ENCODE data around the gene APOD. TPM values are rescaled to one million over a fixed set of nuclear protein-coding genes. Genes with fewer than 3 reads are reported as not detected.

The APOD gene
- total RNA-seq, 2 experiments from 2014 or later, result 9.3 TPM; not detected in 1

- DNase-seq (peak; percentile 67), ATAC-seq (no peak)
- peaks cover 26% of the 10 kb centered on the region for H3K36me3 Mint-ChIP-seq
- no peaks in the 10 kb centered on the region for H3K9me3 Mint-ChIP-seq (ENCODE audit: low read depth)
- CTCF ChIA-PET, result interaction anchor here (12.1 kb wide), 1 partner anchor 269 kb away, joined by 115 read pairs; the partner anchor contains the start of gene XXYLT1
- H3K4me3 Mint-ChIP-seq, result peak overlapping the region; percentile 96
- H3K27me3 Mint-ChIP-seq, result no peaks in the 10 kb centered on the region
- H3K4me1 Mint-ChIP-seq, result peaks cover 66% of the 10 kb centered on the region
- H3K27ac Mint-ChIP-seq, result peak overlapping the region; percentile 80
These were observed 43.7 kb downstream of the APOD start for GRCh38 chr3:195540027-195540426.

- H3K4me3 Mint-ChIP-seq, result peak overlapping the region; percentile 96
- ATAC-seq (no peak), DNase-seq (no peak)
- CTCF ChIA-PET, result interaction anchor here (12.1 kb wide), 1 partner anchor 269 kb away, joined by 115 read pairs; the partner anchor contains the start of gene XXYLT1
- peaks cover 64% of the 10 kb centered on the region for H3K4me1 Mint-ChIP-seq
- H3K27me3 Mint-ChIP-seq, result no peaks in the 10 kb centered on the region
- H3K36me3 Mint-ChIP-seq, result peaks cover 28% of the 10 kb centered on the region
- no peaks in the 10 kb centered on the region for H3K9me3 Mint-ChIP-seq (ENCODE audit: low read depth)
- H3K27ac Mint-ChIP-seq, result peak overlapping the region; percentile 80
These were observed 44.3 kb downstream of the APOD start for GRCh38 chr3:195539479-195539878.

- ATAC-seq, result peak; percentile 37
- CTCF ChIA-PET, result interaction anchor here (1.6 to 12.1 kb wide), 3 partner anchors 12 to 267 kb away, joined by 4 to 115 read pairs (median 17); partner anchors contain the start of gene XXYLT1
- H3K4me1 Mint-ChIP-seq, result peaks cover 62% of the 10 kb centered on the region
- H3K4me3 Mint-ChIP-seq, result peak overlapping the region; percentile 34
- DNase-seq, result peak; percentile 73
- H3K36me3 Mint-ChIP-seq, result peaks cover 33% of the 10 kb centered on the region
- H3K27me3 Mint-ChIP-seq, result no peaks in the 10 kb centered on the region
- no peaks in the 10 kb centered on the region for H3K9me3 Mint-ChIP-seq (ENCODE audit: low read depth)
- H3K27ac Mint-ChIP-seq, result peak overlapping the region; percentile 41
These were observed 45.7 kb downstream of the APOD start for GRCh38 chr3:195537995-195538394.

DNA sequence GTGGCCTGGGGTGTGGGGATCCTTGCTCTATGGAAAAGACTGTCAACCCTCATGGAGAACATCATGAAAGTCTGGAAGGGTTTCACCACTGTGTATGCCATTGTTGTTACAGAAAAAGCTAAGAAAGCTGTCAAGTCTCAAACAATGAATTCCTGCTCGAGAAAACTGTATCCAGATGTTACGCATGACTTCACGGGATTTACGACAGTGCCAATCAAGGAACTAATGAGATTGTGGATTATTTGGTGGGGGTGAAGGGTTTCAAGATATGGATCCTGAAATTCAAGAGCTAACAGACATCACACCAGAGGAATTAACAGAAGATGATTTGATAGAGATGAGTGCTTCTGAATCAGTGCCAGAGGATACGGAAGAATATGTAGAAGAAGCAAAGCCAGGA is 48.4 kb downstream of the APOD start:
- ATAC-seq (no peak), DNase-seq (no peak)
- peaks cover 35% of the 10 kb centered on the region for H3K36me3 Mint-ChIP-seq
- H3K9me3 Mint-ChIP-seq (ENCODE audit: low read depth), result no peaks in the 10 kb centered on the region
- H3K27ac Mint-ChIP-seq, result no peak overlapping the region
- CTCF ChIA-PET, result interaction anchor here (1.6 to 12.1 kb wide), 2 partner anchors 16 to 265 kb away, joined by 3 to 115 read pairs; partner anchors contain the start of gene XXYLT1
- H3K27me3 Mint-ChIP-seq, result no peaks in the 10 kb centered on the region
- no peak overlapping the region for H3K4me3 Mint-ChIP-seq
- peaks cover 66% of the 10 kb centered on the region for H3K4me1 Mint-ChIP-seq

DNA sequence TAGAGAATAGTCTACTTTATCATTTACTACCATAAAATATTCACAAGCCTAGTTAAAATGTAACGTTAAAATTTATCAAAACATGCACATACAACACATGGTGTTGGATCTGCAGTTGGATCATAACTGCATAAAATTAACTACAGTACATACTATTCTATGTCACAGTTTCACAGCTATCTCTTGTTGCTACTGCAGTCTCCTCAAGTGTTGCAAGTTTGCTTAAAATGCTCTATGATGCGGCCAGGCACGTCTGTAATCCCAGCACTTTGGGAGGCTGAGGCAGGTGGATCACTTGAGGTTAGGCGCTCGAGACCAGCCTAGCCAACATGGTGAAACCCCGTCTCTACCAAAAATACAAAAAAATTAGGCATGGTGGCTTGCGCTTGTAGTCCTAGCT is 50.9 kb downstream of the APOD start:
- DNase-seq, result no peak
- H3K4me1 Mint-ChIP-seq, result peaks cover 46% of the 10 kb centered on the region
- ATAC-seq, result no peak
- CTCF ChIA-PET, result interaction anchor here (1.0 to 1.5 kb wide), 3 partner anchors 11 to 261 kb away, joined by 3 to 5 read pairs (median 3); partner anchors contain the start of gene XXYLT1
- H3K27me3 Mint-ChIP-seq, result no peaks in the 10 kb centered on the region
- H3K27ac Mint-ChIP-seq, result no peak overlapping the region
- no peak overlapping the region for H3K4me3 Mint-ChIP-seq
- H3K9me3 Mint-ChIP-seq (ENCODE audit: low read depth), result no peaks in the 10 kb centered on the region
- H3K36me3 Mint-ChIP-seq, result peaks cover 34% of the 10 kb centered on the region

GRCh38 chr3:195532345-195532744 is 51.4 kb downstream of the APOD start:
- ATAC-seq, result no peak
- Mint-ChIP-seq H3K36me3 (peaks cover 38% of the 10 kb centered on the region), H3K27ac (peak overlapping the region; percentile 19), H3K9me3 (ENCODE audit: low read depth) (no peaks in the 10 kb centered on the region), H3K4me3 (no peak overlapping the region), H3K27me3 (no peaks in the 10 kb centered on the region), H3K4me1 (peaks cover 43% of the 10 kb centered on the region)
- CTCF ChIA-PET, result interaction anchor here (1.0 to 1.4 kb wide), 2 partner anchors 10 to 258 kb away, joined by 3 to 4 read pairs; no protein-coding TSS in a partner anchor
- no peak for DNase-seq

GRCh38 chr3:195531683-195532082 is 52.1 kb downstream of the APOD start:
- Mint-ChIP-seq H3K4me3 (no peak overlapping the region), H3K4me1 (peaks cover 41% of the 10 kb centered on the region), H3K9me3 (ENCODE audit: low read depth) (no peaks in the 10 kb centered on the region), H3K27me3 (no peaks in the 10 kb centered on the region), H3K27ac (no peak overlapping the region), H3K36me3 (peaks cover 38% of the 10 kb centered on the region)
- ATAC-seq (no peak), DNase-seq (no peak)
- CTCF ChIA-PET, result interaction anchor here (1.0 to 1.4 kb wide), 2 partner anchors 9 to 258 kb away, joined by 3 to 4 read pairs; no protein-coding TSS in a partner anchor

- ATAC-seq (no peak), DNase-seq (no peak)
- Mint-ChIP-seq H3K27ac (no peak overlapping the region), H3K4me1 (peaks cover 39% of the 10 kb centered on the region), H3K27me3 (no peaks in the 10 kb centered on the region), H3K9me3 (ENCODE audit: low read depth) (no peaks in the 10 kb centered on the region), H3K4me3 (no peak overlapping the region), H3K36me3 (peaks cover 38% of the 10 kb centered on the region)
- CTCF ChIA-PET, result interaction anchor here (1.4 to 10.5 kb wide), 3 partner anchors 11 to 254 kb away, joined by 4 to 228 read pairs (median 23); partner anchors contain the start of genes PPP1R2 and XXYLT1
These were observed 57.2 kb downstream of the APOD start for GRCh38 chr3:195526492-195526891.

DNA sequence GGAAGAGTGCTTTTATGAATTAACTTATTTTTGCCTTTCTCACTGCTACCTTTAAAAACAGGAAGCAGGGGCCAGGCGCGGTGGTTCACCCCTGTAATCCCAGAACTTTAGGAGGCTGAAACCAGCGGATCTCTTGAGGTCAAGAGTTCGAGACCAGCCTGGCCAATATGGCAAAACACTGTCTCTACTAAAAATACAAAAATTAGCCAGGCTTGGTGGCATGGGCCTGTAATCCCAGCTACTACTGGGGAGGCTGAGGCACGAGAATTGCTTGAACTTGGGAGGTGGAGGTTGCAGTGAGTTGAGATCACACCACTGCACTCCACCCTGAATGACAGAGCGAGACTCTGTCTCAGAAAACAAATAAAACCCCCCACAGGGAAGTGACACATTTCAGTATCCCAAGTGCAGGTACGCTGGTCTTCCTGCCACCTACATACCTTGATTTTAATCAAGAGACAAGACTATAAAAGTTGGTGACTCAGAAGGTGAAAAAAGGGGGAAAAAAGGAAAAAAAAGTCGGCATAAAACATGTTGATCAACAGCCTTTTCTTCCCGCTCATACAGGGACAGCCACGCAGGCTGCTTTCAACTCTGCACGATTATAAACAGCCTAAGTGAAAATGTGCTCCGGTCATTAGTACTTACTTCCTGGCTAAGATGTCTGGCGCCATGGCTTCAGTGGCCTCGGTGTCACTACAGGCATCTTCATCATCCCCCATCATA is 59.4 kb downstream of the APOD start:
- H3K4me1 Mint-ChIP-seq, result peaks cover 34% of the 10 kb centered on the region
- no peaks in the 10 kb centered on the region for H3K27me3 Mint-ChIP-seq
- H3K36me3 Mint-ChIP-seq, result peaks cover 33% of the 10 kb centered on the region
- H3K27ac Mint-ChIP-seq, result peak overlapping the region; percentile 88
- CTCF ChIA-PET, result interaction anchor here (0.7 to 10.5 kb wide), 5 partner anchors 15 to 259 kb away, joined by 3 to 228 read pairs (median 4); partner anchors contain the start of genes PPP1R2 and XXYLT1
- peak; percentile 65 for ATAC-seq
- DNase-seq, result no peak
- H3K9me3 Mint-ChIP-seq (ENCODE audit: low read depth), result no peaks in the 10 kb centered on the region
- H3K4me3 Mint-ChIP-seq, result peak overlapping the region; percentile 10

- Mint-ChIP-seq H3K27ac (peak overlapping the region; percentile 42), H3K27me3 (no peaks in the 10 kb centered on the region), H3K4me3 (no peak overlapping the region), H3K9me3 (ENCODE audit: low read depth) (no peaks in the 10 kb centered on the region), H3K36me3 (peaks cover 31% of the 10 kb centered on the region), H3K4me1 (peaks cover 32% of the 10 kb centered on the region)
- ATAC-seq (peak; percentile 38), DNase-seq (no peak)
- CTCF ChIA-PET, result interaction anchor here (0.7 to 10.5 kb wide), 15 partner anchors 9 to 262 kb away, joined by 3 to 228 read pairs (median 4); partner anchors contain the start of genes PPP1R2 and XXYLT1
These were observed 61.3 kb downstream of the APOD start for GRCh38 chr3:195522254-195523023.

Other genes with a start within 250 kb of the APOD start
- 10 to 100 TPM; 58.4 to 74.4 TPM for gene ACAP2, start 140.9 kb downstream of the APOD start, total RNA-seq
- gene PPP1R2, start 40.6 kb downstream of the APOD start, total RNA-seq, result 10 to 100 TPM; 72.0 to 91.8 TPM
- 1 to 10 TPM in 1 of 2 experiments, under 1 TPM in 1; 0.85 to 1.9 TPM for gene MUC20, start 137.0 kb upstream of the APOD start, total RNA-seq
- under 1 TPM; 0.03 to 0.26 TPM for gene MUC4, start 228.0 kb upstream of the APOD start, total RNA-seq